Measurements from ENCODE around the gene CYTH4.

CYTH4 gene

DNA sequence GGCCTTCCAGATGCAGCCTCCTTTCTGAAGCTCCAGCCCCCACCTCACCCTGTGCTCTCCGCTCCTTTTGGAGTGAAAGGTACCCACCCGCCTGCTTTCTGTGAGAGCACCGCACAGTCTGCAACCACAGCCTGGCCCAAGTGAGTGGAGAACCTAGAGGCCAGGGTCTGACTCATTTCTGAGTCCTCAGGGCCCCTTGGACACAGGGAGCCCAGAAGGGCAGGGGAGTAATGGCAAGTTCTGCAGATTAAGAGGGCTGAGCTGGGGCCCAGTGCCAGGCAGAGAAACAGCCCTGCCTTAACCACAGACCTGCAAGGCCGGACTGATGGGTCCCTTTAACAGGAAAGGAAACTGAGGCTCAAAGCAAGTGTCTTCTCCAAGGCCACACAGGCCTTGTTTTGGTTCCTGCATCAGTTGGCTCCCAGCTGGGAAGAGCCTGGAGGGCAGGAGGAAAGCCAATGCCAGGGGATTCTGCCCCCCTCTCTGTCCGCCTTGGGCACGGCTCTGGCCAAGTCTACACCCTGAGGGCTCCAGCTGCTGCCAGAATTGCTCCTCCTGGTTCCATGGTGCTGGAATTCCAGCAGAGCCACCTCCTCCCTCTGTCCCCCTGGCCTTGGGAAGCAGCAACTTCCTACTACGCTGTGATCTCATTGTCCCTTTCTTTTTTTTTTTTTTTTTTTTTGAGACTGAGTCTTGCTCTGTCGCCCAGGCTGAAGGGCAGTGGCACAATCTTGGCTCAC, 55.1 kb downstream of the CYTH4 start:
- H3K23ac ChIP-seq (ENCODE audit: low read length), result no peak overlapping the region
- no peak overlapping the region for H3K4me2 ChIP-seq (ENCODE audit: low read length)
- no peaks in the 10 kb centered on the region for H3K4me1 ChIP-seq (ENCODE audit: control insufficient read depth, low read depth, low read length)
- H3K9ac ChIP-seq (ENCODE audit: low read length), result no peak overlapping the region
- no peak overlapping the region for H4K5ac ChIP-seq (ENCODE audit: low read length)
- no peak overlapping the region for H2AK5ac ChIP-seq (ENCODE audit: low read length)
- no peak overlapping the region for H3K4ac ChIP-seq (ENCODE audit: low read depth, low read length)
- no CpG with 5 or more reads among the region's 8 CpGs for WGBS (ENCODE audit: extremely low coverage, insufficient coverage, low lambda C conversion rate)
- H3K79me1 ChIP-seq (ENCODE audit: low read length), result no peaks in the 10 kb centered on the region
- no peak overlapping the region for H2BK5ac ChIP-seq (ENCODE audit: low read length)
- H3K36me3 ChIP-seq (ENCODE audit: control insufficient read depth, insufficient read depth, low read length), result no peaks in the 10 kb centered on the region
- H2BK15ac ChIP-seq (replicated peaks; ENCODE audit: low read depth), result no peak overlapping the region
- peaks cover 14% of the 10 kb centered on the region for H3K27me3 ChIP-seq (ENCODE audit: insufficient read depth, low read length, poor library complexity)
- no peak overlapping the region for H3K27ac ChIP-seq (ENCODE audit: low read depth, low read length)
- no peak overlapping the region for H3K18ac ChIP-seq (ENCODE audit: low read length)
- no peaks in the 10 kb centered on the region for H3K79me2 ChIP-seq (ENCODE audit: control insufficient read depth, insufficient read depth, low read length)
- no peak overlapping the region for H3K4me3 ChIP-seq (ENCODE audit: low read length)
- no peak overlapping the region for H3K56ac ChIP-seq (ENCODE audit: low read length)
- DNase-seq, result no peak
- H2BK120ac ChIP-seq (ENCODE audit: low read depth, low read length), result no peak overlapping the region
- no peak overlapping the region for H4K8ac ChIP-seq (ENCODE audit: low read depth, low read length)

DNA sequence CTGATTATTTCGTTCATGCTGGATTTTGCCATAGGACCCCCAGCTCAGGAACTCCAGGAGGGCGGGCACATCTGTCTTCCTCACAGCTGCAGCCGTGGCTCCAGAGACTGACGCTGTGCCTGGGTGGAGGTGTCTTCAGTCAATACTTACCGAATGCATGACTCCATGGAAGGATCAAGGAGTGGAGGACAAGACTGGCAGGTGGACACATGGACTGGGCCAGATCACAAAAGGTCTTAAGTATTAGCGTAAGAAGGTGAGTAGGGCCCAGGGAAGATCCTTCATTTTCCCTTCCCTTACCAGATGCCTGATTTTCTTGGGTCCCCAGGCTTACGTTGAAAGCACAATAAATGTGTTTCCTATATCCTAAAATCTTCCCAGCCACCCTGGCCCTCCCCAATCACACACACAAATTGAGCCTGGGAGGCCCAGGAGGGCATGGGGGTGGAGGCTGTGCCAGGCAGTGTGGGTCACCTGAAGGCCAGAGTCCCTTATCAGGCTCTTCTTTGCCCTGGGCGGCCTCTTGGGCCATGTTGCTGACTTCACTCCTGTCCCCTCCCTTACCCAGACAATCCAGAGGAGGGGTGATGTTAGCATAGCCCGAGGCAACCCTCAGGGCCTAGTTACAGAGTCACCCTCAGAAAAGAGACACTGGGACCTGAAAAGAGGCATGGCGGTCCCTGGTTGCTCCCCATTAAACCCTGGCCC, 56.4 kb downstream of the CYTH4 start:
- Histone ChIP-seq H3K79me1 (ENCODE audit: low read length) (no peaks in the 10 kb centered on the region), H3K4ac (ENCODE audit: low read depth, low read length) (no peak overlapping the region), H3K27ac (ENCODE audit: low read depth, low read length) (no peak overlapping the region), H3K4me2 (ENCODE audit: low read length) (no peak overlapping the region), H3K4me1 (ENCODE audit: control insufficient read depth, low read depth, low read length) (no peaks in the 10 kb centered on the region), H2BK120ac (ENCODE audit: low read depth, low read length) (no peak overlapping the region), H4K8ac (ENCODE audit: low read depth, low read length) (no peak overlapping the region), H2BK5ac (ENCODE audit: low read length) (no peak overlapping the region), H3K56ac (ENCODE audit: low read length) (no peak overlapping the region), H3K23ac (ENCODE audit: low read length) (no peak overlapping the region), H2AK5ac (ENCODE audit: low read length) (no peak overlapping the region), H2BK15ac (replicated peaks; ENCODE audit: low read depth) (no peak overlapping the region), H3K36me3 (ENCODE audit: control insufficient read depth, insufficient read depth, low read length) (no peaks in the 10 kb centered on the region), H3K18ac (ENCODE audit: low read length) (no peak overlapping the region), H3K27me3 (ENCODE audit: insufficient read depth, low read length, poor library complexity) (peaks cover 13% of the 10 kb centered on the region), H3K4me3 (ENCODE audit: low read length) (no peak overlapping the region), H3K9ac (ENCODE audit: low read length) (no peak overlapping the region), H3K79me2 (ENCODE audit: control insufficient read depth, insufficient read depth, low read length) (no peaks in the 10 kb centered on the region), H4K5ac (ENCODE audit: low read length) (no peak overlapping the region)
- WGBS (ENCODE audit: extremely low coverage, insufficient coverage, low lambda C conversion rate), result no CpG with 5 or more reads among the region's 10 CpGs
- DNase-seq, result no peak

DNA sequence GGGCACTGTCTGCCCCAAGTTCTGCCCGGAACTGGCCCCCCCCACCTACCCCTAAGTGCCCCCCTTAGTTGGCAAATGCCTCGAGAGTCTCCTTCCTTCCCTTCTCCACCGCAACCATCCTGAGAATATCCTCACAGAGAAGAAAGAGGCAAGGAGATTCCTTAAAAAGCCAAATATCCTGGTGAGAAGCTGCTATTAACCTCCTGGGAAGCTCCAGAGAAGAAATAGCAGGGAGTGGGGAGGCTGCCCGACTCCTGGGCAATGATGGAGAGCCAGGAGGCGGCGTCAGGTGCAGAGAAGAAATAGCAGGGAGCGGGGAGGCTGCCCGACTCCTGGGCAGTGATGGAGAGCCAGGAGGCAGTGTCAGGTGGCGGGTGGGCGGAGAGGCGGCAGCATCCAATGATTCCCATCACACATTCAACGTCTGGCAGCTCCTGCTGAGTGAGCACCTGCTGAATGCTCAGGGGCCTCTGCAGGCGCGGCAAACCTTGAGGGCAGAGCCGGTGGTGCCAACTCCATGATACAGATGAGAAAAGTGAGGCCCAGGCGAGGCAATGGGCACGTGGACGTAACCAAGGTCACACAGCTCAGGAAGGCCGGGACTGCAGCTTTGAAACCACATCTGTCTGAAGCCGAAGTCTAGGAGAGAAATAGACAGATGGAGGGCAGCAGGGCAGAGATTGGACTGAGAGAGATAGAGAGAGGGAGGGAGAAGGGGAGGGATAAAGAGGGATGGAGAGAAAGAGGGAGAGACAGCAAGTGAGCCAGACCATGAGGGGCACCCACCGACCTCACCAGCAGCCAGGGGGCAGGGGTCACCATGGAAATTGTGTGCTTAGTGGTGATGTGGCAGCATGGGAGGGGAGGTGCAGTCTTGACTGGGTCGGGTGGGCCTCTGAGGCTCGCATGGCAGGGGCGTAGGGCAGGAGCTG, 58.3 kb downstream of the CYTH4 start:
- Histone ChIP-seq H2BK120ac (ENCODE audit: low read depth, low read length) (no peak overlapping the region), H3K27ac (ENCODE audit: low read depth, low read length) (no peak overlapping the region), H3K4me1 (ENCODE audit: control insufficient read depth, low read depth, low read length) (no peaks in the 10 kb centered on the region), H3K27me3 (ENCODE audit: insufficient read depth, low read length, poor library complexity) (no peaks in the 10 kb centered on the region), H3K4me3 (ENCODE audit: low read length) (no peak overlapping the region), H2BK15ac (replicated peaks; ENCODE audit: low read depth) (no peak overlapping the region), H2AK5ac (ENCODE audit: low read length) (no peak overlapping the region), H3K79me2 (ENCODE audit: control insufficient read depth, insufficient read depth, low read length) (no peaks in the 10 kb centered on the region), H3K9ac (ENCODE audit: low read length) (no peak overlapping the region), H3K79me1 (ENCODE audit: low read length) (no peaks in the 10 kb centered on the region), H4K8ac (ENCODE audit: low read depth, low read length) (no peak overlapping the region), H3K36me3 (ENCODE audit: control insufficient read depth, insufficient read depth, low read length) (no peaks in the 10 kb centered on the region), H3K4ac (ENCODE audit: low read depth, low read length) (no peak overlapping the region), H3K23ac (ENCODE audit: low read length) (no peak overlapping the region), H2BK5ac (ENCODE audit: low read length) (no peak overlapping the region), H3K4me2 (ENCODE audit: low read length) (no peak overlapping the region), H4K5ac (ENCODE audit: low read length) (no peak overlapping the region), H3K56ac (ENCODE audit: low read length) (no peak overlapping the region), H3K18ac (ENCODE audit: low read length) (no peak overlapping the region)
- WGBS (ENCODE audit: extremely low coverage, insufficient coverage, low lambda C conversion rate), result no CpG with 5 or more reads among the region's 24 CpGs
- no peak for DNase-seq

DNA sequence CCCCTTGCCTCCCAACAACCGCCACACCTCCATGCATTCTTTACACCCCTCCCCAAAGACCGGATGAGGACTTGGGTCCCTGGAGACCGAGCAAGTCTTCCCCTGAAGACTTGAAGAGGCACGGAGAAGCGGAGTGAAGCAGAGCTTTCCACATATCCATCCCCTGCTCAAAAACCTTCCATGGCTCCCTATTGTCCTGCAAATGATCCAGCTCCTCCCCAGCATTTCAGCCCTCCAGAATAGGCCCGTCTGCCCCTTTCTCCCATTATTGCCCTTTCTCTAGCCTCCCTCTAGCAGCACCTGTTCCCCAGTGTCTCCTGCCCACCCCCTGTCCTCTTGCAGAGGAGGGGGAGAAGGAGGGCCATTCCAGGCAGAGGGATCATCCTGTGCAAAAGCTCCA, 59.8 kb downstream of the CYTH4 start:
- no peak overlapping the region for H2AK5ac ChIP-seq (ENCODE audit: low read length)
- H3K27ac ChIP-seq (ENCODE audit: low read depth, low read length), result no peak overlapping the region
- H3K56ac ChIP-seq (ENCODE audit: low read length), result no peak overlapping the region
- H3K4ac ChIP-seq (ENCODE audit: low read depth, low read length), result no peak overlapping the region
- no peak overlapping the region for H2BK120ac ChIP-seq (ENCODE audit: low read depth, low read length)
- H3K18ac ChIP-seq (ENCODE audit: low read length), result no peak overlapping the region
- WGBS (ENCODE audit: extremely low coverage, insufficient coverage, low lambda C conversion rate), result no CpG with 5 or more reads among the region's 6 CpGs
- no peak overlapping the region for H3K4me2 ChIP-seq (ENCODE audit: low read length)
- H3K27me3 ChIP-seq (ENCODE audit: insufficient read depth, low read length, poor library complexity), result no peaks in the 10 kb centered on the region
- H3K79me2 ChIP-seq (ENCODE audit: control insufficient read depth, insufficient read depth, low read length), result no peaks in the 10 kb centered on the region
- no peaks in the 10 kb centered on the region for H3K4me1 ChIP-seq (ENCODE audit: control insufficient read depth, low read depth, low read length)
- no peak overlapping the region for H4K5ac ChIP-seq (ENCODE audit: low read length)
- H3K9ac ChIP-seq (ENCODE audit: low read length), result no peak overlapping the region
- no peaks in the 10 kb centered on the region for H3K79me1 ChIP-seq (ENCODE audit: low read length)
- H3K23ac ChIP-seq (ENCODE audit: low read length), result no peak overlapping the region
- no peak overlapping the region for H2BK15ac ChIP-seq (replicated peaks; ENCODE audit: low read depth)
- H3K4me3 ChIP-seq (ENCODE audit: low read length), result no peak overlapping the region
- no peak overlapping the region for H4K8ac ChIP-seq (ENCODE audit: low read depth, low read length)
- no peak for DNase-seq
- no peaks in the 10 kb centered on the region for H3K36me3 ChIP-seq (ENCODE audit: control insufficient read depth, insufficient read depth, low read length)
- no peak overlapping the region for H2BK5ac ChIP-seq (ENCODE audit: low read length)

DNA sequence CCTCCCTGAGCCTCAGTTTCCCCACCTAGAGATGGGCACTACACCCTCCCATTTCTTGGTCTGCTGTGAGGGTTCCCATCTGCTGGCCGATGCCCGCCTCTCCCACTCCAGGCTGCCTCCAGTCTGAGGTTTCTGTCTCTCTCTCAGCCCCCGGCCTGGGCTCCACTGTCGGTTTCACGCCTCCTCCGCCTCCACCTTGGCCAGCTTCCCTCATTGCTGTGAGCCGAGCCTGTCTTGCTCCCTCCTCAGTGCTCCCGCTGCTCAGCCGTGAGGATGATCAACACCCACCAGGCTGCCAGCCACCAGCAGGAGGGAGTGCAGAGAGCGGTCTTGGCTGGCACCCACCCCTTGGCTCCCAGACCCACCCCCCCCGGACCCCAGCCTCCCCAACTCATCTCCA, 61.0 kb downstream of the CYTH4 start:
- H3K23ac ChIP-seq (ENCODE audit: low read length), result no peak overlapping the region
- no peaks in the 10 kb centered on the region for H3K4me1 ChIP-seq (ENCODE audit: control insufficient read depth, low read depth, low read length)
- H3K27ac ChIP-seq (ENCODE audit: low read depth, low read length), result no peak overlapping the region
- H3K4ac ChIP-seq (ENCODE audit: low read depth, low read length), result no peak overlapping the region
- H2BK5ac ChIP-seq (ENCODE audit: low read length), result no peak overlapping the region
- H3K36me3 ChIP-seq (ENCODE audit: control insufficient read depth, insufficient read depth, low read length), result no peaks in the 10 kb centered on the region
- no peak overlapping the region for H2BK120ac ChIP-seq (ENCODE audit: low read depth, low read length)
- no peaks in the 10 kb centered on the region for H3K79me2 ChIP-seq (ENCODE audit: control insufficient read depth, insufficient read depth, low read length)
- H3K4me3 ChIP-seq (ENCODE audit: low read length), result no peak overlapping the region
- H4K5ac ChIP-seq (ENCODE audit: low read length), result no peak overlapping the region
- H2BK15ac ChIP-seq (replicated peaks; ENCODE audit: low read depth), result no peak overlapping the region
- no CpG with 5 or more reads among the region's 11 CpGs for WGBS (ENCODE audit: extremely low coverage, insufficient coverage, low lambda C conversion rate)
- no peak overlapping the region for H3K9ac ChIP-seq (ENCODE audit: low read length)
- no peaks in the 10 kb centered on the region for H3K27me3 ChIP-seq (ENCODE audit: insufficient read depth, low read length, poor library complexity)
- DNase-seq, result no peak
- H3K18ac ChIP-seq (ENCODE audit: low read length), result no peak overlapping the region
- no peak overlapping the region for H3K56ac ChIP-seq (ENCODE audit: low read length)
- no peak overlapping the region for H4K8ac ChIP-seq (ENCODE audit: low read depth, low read length)
- no peak overlapping the region for H2AK5ac ChIP-seq (ENCODE audit: low read length)
- H3K79me1 ChIP-seq (ENCODE audit: low read length), result no peaks in the 10 kb centered on the region
- no peak overlapping the region for H3K4me2 ChIP-seq (ENCODE audit: low read length)
